KMS-11 (cell line): Measurements from ENCODE around the gene NKD1.

Experiments
- H2AFZ ChIP-seq: fragments of 200-600 bp; sonication (generic); 2 replicates; pipeline ENCODE4 v1.6.1; 2016; ENCODE audit warnings: antibody characterized with exemption, mixed run types, low read depth
- H3K27ac ChIP-seq: fragments of 200-600 bp; sonication (generic); 2 replicates; pipeline ENCODE4 v1.6.1; 2016; ENCODE audit warnings: mild to moderate bottlenecking, mixed run types
- H3K27me3 ChIP-seq: fragments of 200-600 bp; sonication (generic); 2 replicates; pipeline ENCODE4 v1.6.1; 2017; ENCODE audit warnings: mild to moderate bottlenecking, low read depth, mixed run types, moderate library complexity; ENCODE audit not compliant: insufficient read depth
- H3K36me3 ChIP-seq: fragments of 200-600 bp; sonication (generic); 2 replicates; pipeline ENCODE4 v1.6.1; 2017; ENCODE audit warnings: mild to moderate bottlenecking, mixed run types; ENCODE audit not compliant: insufficient read depth
- H3K4me1 ChIP-seq: fragments of 200-600 bp; sonication (generic); 2 replicates; pipeline ENCODE4 v1.6.1; 2016; ENCODE audit warnings: mild to moderate bottlenecking, low read depth, mixed run types; ENCODE audit not compliant: poor library complexity, severe bottlenecking
- H3K4me2 ChIP-seq: fragments of 200-600 bp; sonication (generic); 2 replicates; pipeline ENCODE4 v1.7.0; 2016; ENCODE audit warnings: mild to moderate bottlenecking, mixed run types
- H3K4me3 ChIP-seq: fragments of 200-600 bp; sonication (generic); IDR thresholded peaks from 2 replicates; pipeline ENCODE4 v1.6.1; 2017; ENCODE audit warnings: low read depth, low read length, mixed read lengths; ENCODE audit not compliant: insufficient read depth
- H3K79me2 ChIP-seq: fragments of 200-600 bp; sonication (generic); 2 replicates; pipeline ENCODE4 v1.6.1; 2016; ENCODE audit warnings: low read depth, mixed run types; ENCODE audit not compliant: insufficient read depth
- H3K9ac ChIP-seq: fragments of 200-600 bp; sonication (generic); 2 replicates; pipeline ENCODE4 v1.6.1; 2016; ENCODE audit warnings: mild to moderate bottlenecking, mixed run types
- H4K20me1 ChIP-seq: fragments of 200-600 bp; sonication (generic); 2 replicates; pipeline ENCODE4 v1.6.1; 2016; ENCODE audit warnings: mild to moderate bottlenecking, mixed run types; ENCODE audit not compliant: insufficient read depth
- CTCF ChIP-seq: fragments of 200-600 bp; sonication (generic); conservative IDR thresholded peaks from 2 replicates; pipeline ENCODE4 v1.6.1; 2017; ENCODE audit warnings: low read depth, mild to moderate bottlenecking, antibody characterized with exemption, low read length, moderate library complexity, mixed read lengths

The NKD1 gene

GRCh38 chr16:50609471-50609870 is 61.3 kb downstream of the NKD1 start:
- Histone ChIP-seq H4K20me1 (no peaks in the 10 kb centered on the region), H2AFZ (no peak overlapping the region), H3K36me3 (no peaks in the 10 kb centered on the region), H3K4me2 (no peak overlapping the region), H3K4me3 (no peak overlapping the region), H3K79me2 (no peaks in the 10 kb centered on the region), H3K4me1 (no peaks in the 10 kb centered on the region), H3K27ac (no peak overlapping the region), H3K9ac (no peak overlapping the region), H3K27me3 (no peaks in the 10 kb centered on the region)
- no peak for TF ChIP-seq CTCF

GRCh38 chr16:50610331-50611262 is 62.4 kb downstream of the NKD1 start:
- no peaks in the 10 kb centered on the region for H4K20me1 ChIP-seq

GRCh38 chr16:50611332-50611934 is 63.2 kb downstream of the NKD1 start:
- Histone ChIP-seq H3K4me1 (no peaks in the 10 kb centered on the region), H4K20me1 (no peaks in the 10 kb centered on the region), H3K79me2 (no peaks in the 10 kb centered on the region), H2AFZ (no peak overlapping the region), H3K4me2 (no peak overlapping the region), H3K27ac (no peak overlapping the region), H3K4me3 (no peak overlapping the region), H3K9ac (no peak overlapping the region), H3K27me3 (no peaks in the 10 kb centered on the region), H3K36me3 (no peaks in the 10 kb centered on the region)
- no peak for TF ChIP-seq CTCF

More at GRCh38 chr16:50610331-50611262, 62.4 kb downstream of the NKD1 start:
- H3K4me3 ChIP-seq: no peak overlapping the region
- H3K27ac ChIP-seq: no peak overlapping the region
- no peak overlapping the region for H3K4me2 ChIP-seq
- TF ChIP-seq CTCF: no peak
- H3K36me3 ChIP-seq: no peaks in the 10 kb centered on the region
- H3K27me3 ChIP-seq: no peaks in the 10 kb centered on the region
- no peaks in the 10 kb centered on the region for H3K4me1 ChIP-seq
- H2AFZ ChIP-seq: no peak overlapping the region
- H3K9ac ChIP-seq: no peak overlapping the region
- no peaks in the 10 kb centered on the region for H3K79me2 ChIP-seq

GRCh38 chr16:50611995-50612848 is 64.0 kb downstream of the NKD1 start:
- Histone ChIP-seq H3K27me3 (no peaks in the 10 kb centered on the region), H3K4me1 (no peaks in the 10 kb centered on the region), H3K36me3 (no peaks in the 10 kb centered on the region), H3K9ac (no peak overlapping the region), H3K4me3 (no peak overlapping the region), H3K79me2 (no peaks in the 10 kb centered on the region), H2AFZ (no peak overlapping the region), H3K4me2 (no peak overlapping the region), H4K20me1 (no peaks in the 10 kb centered on the region), H3K27ac (no peak overlapping the region)
- TF ChIP-seq CTCF: no peak
